Fibroblast of pulmonary artery (primary cell): ENCODE results near the gene ADAMTS2.

Source experiments
- DNase-seq: peaks from one replicate; pipeline ENCODE4 v3.0.0-alpha.2; 2010; ENCODE audit warnings: low read depth
- H3K4me3 ChIP-seq: replicated peaks from 2 replicates; pipeline ENCODE4 v1.5.1; 2011; ENCODE audit warnings: low read depth, mild to moderate bottlenecking, control low read depth, low read length, moderate library complexity
- CTCF ChIP-seq: IDR thresholded peaks from 2 replicates; pipeline ENCODE4 v1.5.1; 2011; ENCODE audit warnings: mild to moderate bottlenecking, control low read depth, low read length, inconsistent platforms; ENCODE audit errors: missing control alignments

ADAMTS2 gene

GRCh38 chr5:179281694-179282093, 63.6 kb downstream of the ADAMTS2 start:
- no peak overlapping the region for H3K4me3 ChIP-seq
- no peak for DNase-seq
- TF ChIP-seq CTCF, result no peak

GRCh38 chr5:179280095-179280490, 65.2 kb downstream of the ADAMTS2 start:
- TF ChIP-seq CTCF, result no peak
- no peak overlapping the region for H3K4me3 ChIP-seq
- DNase-seq, result no peak

GRCh38 chr5:179279347-179280094, 65.7 kb downstream of the ADAMTS2 start:
- no peak overlapping the region for H3K4me3 ChIP-seq
- DNase-seq, result no peak
- no peak for TF ChIP-seq CTCF

- no peak for TF ChIP-seq CTCF
- no peak for DNase-seq
- no peak overlapping the region for H3K4me3 ChIP-seq
Observed at GRCh38 chr5:179278546-179278945, 66.7 kb downstream of the ADAMTS2 start.

GRCh38 chr5:179278119-179278518, 67.1 kb downstream of the ADAMTS2 start:
- no peak overlapping the region for H3K4me3 ChIP-seq
- no peak for TF ChIP-seq CTCF
- no peak for DNase-seq

- no peak overlapping the region for H3K4me3 ChIP-seq
- TF ChIP-seq CTCF, result no peak
- no peak for DNase-seq
Observed at GRCh38 chr5:179276838-179277395, 68.3 kb downstream of the ADAMTS2 start.
